GM19438 (cell line): ENCODE data around the gene PCDHB12.

Experiments used
- ATAC-seq: cut with Tn5 transposase; IDR thresholded peaks from one replicate; pipeline ENCODE4 v1.9.1; 2021; ENCODE audit warnings: low read depth; ENCODE audit not compliant: unreplicated experiment

Gene PCDHB12

GRCh38 chr5:141260458-141261237 lies 52.1 kb downstream of the PCDHB12 start:
- ATAC-seq: no peak

GRCh38 chr5:141261238-141261546 lies 52.7 kb downstream of the PCDHB12 start:
- ATAC-seq: no peak
